Activated T-cell treated with anti-CD3 and anti-CD28 coated beads for 1 hour (primary cell): ENCODE data around the gene MAP1S.
A peak's percentile ranks its signal among the peaks of the same experiment; 100 is the strongest.

Experiments used
- DNase-seq: peaks from one replicate; pipeline ENCODE4 v3.0.0-alpha.2; 2020; ENCODE audit warnings: low read depth

The MAP1S gene

GRCh38 chr19:17739121-17739875 lies 20.0 kb downstream of the MAP1S start:
- no peak for DNase-seq

DNA sequence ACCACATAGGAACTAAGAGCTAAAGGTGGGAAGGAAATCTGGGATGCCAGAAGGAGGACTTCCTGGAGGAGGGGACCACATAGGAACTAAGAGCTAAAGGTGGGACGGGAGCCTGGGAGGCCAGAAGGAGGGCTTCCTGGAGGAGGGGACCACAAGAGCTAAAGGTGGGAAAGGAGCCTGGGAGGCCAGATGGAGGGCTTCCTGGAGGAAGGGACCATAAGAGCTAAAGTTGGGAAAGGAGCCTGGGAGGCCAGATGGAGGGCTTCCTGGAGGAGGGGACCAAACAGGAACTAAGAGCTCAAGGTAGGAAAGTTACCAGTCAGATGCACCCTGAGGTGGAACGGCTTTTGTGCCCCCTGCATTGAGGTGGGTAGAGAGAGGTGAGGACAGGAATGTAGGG lies 22.2 kb downstream of the MAP1S start:
- DNase-seq = no peak

GRCh38 chr19:17743874-17744580 lies 24.7 kb downstream of the MAP1S start:
- DNase-seq = no peak

DNA sequence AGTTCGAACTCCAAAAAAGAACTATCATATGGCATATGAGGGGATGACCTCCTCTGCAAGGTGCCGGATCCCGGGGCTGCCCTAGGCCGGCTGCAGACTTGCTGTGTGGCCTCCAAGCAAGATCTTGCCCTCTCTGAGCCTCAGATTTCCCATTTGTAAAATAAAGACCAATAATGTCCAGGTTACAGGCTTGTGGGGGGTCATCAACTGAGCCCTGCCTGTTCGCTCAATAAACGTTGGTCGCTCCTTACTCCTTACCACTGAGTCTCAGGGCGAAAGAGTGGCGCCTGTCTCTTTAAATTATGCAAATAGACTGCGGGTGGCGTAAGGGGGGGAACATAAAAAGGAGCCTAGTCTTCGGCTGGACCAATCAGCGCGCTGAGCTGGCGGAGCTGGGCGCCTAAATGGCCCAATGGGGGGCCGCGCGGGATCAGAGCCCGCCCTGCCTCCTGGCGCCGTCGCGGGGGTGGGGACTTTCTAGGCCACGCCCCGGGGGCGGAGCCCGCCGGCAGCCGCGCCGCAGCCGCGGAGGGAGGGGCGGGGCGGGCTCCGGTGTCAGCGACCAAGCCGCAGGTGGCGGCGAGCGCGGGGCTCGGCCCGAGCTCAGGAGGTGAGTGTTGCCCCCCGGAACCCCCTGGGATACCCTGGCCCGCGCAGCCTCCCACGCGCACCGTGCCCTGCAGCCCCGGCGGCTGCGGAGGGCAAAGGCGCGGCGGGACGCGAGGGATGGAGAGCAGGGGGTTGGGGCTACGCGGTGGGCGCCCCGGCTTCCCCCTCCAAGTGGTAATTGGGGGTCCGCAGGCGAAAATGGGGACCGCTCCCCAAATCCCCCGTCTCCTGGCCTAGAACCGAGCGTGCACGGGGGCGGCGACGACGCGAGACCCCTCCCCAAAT lies 28.2 kb downstream of the MAP1S start:
- DNase-seq = peak; percentile 91

DNA sequence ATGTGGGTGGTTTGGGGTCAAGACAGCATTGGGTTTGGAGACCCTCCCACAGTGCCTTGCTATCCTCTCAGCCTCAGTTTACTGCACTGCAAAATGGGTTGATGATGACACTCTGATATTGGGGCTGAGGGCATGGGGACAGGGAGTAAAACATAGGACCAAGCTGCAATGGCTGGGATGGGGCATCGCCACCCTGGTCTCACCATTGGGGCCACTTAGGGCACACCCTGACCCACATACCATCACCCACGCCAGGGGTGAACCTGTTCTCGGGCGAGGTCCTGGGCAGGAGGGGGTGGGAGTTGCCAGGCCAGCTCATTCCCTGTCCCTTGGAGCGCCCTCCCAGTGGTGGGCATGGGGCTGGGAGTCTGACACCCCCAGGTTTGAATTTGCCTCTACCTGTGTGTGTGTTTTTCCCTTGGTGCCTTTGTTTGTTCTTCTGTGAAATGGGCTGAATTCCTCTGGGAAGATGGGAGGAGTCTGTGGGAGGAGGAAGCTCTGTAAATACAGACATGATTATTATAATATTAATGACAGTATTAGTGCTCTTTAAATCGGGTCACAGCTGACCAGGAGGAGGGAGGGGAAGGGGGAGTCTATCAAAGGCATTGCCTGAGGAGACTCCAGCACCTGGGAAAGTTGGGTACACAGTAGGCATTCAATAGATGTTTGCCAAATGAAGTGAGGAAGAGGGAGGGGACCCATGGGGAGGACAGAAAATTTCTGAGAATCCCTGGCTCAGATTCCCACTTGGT lies 29.8 kb downstream of the MAP1S start:
- DNase-seq = no peak

DNA sequence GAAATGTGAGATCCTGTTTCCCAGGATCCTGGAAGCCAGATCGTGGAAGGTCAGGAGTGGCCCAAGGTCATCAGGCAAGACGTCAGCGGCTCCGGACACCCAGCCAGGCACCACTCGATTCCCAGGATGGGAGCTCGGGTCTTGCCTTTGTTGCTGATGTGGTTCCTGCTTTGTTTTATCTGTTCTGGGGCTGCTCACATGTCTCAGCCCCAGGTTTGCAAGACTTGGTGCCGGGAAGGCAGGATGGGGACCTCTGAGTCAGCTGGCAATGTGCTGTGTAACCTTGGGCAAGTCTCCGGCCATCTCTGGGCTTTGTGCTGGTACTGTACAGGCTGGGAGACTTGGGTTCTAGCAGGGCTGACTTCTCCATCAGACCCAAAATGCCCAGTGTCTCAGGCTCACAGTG lies 30.6 kb downstream of the MAP1S start:
- no peak for DNase-seq

- peak; percentile 85 for DNase-seq
Observed at GRCh38 chr19:17751103-17751911, 32.0 kb downstream of the MAP1S start, which contains the start of gene FCHO1. Gene FCHO1, plus strand, starts transcription at chr19:17751477. Its CDS starts 3,688 bp downstream, at chr19:17755165.

GRCh38 chr19:17751912-17752273 lies 32.6 kb downstream of the MAP1S start:
- no peak for DNase-seq

- no peak for DNase-seq
Observed at GRCh38 chr19:17752865-17753639, 33.8 kb downstream of the MAP1S start.

DNA sequence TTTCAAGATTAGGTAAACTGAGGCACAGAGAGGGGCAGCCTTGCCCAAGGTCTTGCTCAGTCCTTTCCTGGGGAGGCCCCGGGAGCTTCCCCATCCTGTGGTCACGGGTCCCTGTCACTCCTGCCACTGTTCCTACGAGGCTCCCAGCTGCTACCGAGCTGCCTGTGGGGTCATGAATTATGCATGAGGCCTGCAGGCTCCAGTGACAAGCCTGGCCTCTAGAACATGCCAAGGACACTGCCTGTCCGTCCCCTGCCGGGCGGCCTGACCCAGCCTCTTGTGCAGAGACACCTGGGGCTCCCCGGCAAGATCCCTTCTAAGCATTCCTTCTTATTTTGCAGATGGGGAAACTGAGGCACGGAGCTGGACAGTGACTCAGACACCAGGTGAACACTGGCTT lies 34.7 kb downstream of the MAP1S start:
- no peak for DNase-seq

DNA sequence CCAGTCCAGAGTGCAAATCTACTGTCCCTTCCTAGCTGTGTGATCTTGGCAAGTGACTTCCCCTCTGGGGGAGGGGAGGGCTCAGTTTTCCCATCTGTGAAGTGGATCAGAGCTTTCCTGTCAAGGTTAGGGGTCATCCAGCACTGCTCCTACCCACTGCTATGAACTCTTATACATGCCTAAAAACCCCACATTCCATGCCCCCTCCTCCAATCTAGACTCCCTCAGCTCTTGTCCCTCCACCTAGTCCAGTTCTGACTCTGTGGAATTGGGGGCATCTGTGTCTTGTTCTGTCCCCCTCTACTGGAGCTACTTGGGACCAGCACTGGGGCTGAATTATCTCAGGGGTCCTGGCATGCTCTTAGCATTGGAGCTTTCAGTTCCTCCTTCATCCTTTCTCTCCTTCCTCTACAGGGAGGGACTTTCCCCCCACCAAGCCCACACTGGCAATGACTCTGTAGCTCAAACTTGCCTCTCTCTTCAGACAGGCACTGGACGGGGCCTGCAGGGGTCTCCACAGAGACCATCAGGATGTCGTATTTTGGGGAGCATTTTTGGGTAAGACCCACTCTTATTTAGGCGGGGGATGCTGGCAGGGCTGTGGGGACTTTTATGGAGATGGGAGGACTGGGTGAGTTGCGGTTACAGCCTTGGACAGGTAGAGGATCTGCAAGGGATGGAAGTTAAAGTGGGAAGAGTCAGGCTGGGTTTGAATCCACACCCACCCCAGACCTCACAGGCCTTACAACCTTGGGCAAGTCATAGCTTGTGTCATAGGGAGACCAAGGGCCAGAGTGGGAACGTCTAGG lies 35.6 kb downstream of the MAP1S start:
- DNase-seq = no peak

DNA sequence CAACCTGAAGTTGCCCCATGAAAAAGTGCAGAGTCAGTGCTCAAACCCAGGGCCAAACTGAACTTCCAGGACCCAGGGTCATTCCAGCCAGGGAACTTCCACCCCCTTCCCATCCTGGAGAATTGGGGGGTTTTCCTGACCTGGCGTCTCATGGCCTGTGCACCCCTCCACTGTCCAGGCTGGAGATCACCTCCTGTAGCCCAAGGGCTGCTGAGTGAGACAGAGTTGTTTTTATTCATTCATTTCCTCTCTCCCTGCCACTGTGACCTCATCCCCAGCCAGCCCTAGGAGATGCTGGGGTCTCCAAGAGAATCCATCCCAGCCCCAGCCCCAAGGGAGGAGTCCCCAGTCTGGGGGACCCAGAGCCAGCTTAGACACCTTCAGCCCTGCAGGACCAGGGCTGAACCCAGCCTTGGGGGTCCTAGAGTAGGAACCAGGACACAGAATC lies 36.2 kb downstream of the MAP1S start:
- no peak for DNase-seq

- DNase-seq = peak; percentile 25
Observed at GRCh38 chr19:17755977-17756670, 36.8 kb downstream of the MAP1S start.

GRCh38 chr19:17757125-17757524 lies 37.8 kb downstream of the MAP1S start:
- no peak for DNase-seq

- no peak for DNase-seq
Observed at GRCh38 chr19:17758515-17758914, 39.2 kb downstream of the MAP1S start.

DNA sequence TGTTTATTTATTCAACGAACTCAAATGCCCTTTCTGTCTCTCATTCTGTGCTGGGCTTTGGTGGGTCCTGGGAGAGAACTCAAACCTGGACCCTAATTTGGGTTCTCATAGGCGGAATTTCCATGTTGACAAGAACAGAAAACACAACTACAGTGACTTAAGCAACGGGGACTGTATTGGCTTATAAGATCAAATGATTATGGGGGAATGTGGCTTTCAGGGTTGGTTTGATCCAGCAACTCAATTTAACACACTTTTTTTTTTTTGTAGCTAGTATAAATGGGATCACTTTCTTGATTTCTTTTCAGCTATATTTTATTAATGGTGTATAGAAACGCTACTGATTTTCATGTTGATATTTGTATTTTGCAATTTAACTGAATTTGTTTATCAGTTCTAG lies 41.9 kb downstream of the MAP1S start:
- DNase-seq = no peak

DNA sequence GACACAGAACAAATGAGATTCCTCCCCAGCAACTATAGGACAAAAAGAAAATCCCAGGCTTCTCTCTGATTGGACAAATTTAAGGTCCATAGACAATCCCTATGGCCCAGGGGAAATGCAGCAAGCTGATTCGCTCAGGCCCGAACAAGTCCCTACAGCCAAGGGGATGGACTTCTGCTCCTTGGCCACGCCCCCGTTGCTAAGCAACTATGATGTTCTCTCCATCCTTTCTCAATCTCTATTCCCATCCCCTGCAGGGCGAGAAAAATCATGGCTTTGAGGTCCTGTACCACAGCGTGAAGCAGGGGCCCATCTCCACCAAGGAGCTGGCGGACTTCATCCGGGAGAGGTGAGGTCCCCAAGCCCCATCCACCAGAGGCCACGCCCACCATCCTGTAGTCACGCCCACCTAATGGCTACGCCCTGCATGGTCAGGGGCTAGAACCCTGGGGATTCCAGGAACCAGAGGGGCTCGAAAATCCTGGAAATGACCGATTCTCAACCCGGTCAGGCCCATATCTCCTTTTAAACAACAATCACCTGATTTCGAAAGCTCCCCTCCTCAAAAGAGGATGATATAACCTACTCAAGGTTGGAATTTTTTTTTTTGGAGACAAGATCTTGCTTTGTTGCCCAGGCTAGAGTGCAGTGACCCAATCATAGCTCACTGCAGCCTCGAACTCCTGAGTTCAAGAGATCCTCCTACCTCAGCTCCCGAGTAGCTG lies 43.4 kb downstream of the MAP1S start:
- no peak for DNase-seq

- DNase-seq = no peak
Observed at GRCh38 chr19:17764348-17764747, 45.1 kb downstream of the MAP1S start.
